HG03097 (cell line): ENCODE results near the gene STT3A.

ENCODE experiments used
- ATAC-seq: cut with Tn5 transposase; IDR thresholded peaks from one replicate; pipeline ENCODE4 v1.9.1; 2021; ENCODE audit not compliant: unreplicated experiment, low FRiP score

STT3A gene

DNA sequence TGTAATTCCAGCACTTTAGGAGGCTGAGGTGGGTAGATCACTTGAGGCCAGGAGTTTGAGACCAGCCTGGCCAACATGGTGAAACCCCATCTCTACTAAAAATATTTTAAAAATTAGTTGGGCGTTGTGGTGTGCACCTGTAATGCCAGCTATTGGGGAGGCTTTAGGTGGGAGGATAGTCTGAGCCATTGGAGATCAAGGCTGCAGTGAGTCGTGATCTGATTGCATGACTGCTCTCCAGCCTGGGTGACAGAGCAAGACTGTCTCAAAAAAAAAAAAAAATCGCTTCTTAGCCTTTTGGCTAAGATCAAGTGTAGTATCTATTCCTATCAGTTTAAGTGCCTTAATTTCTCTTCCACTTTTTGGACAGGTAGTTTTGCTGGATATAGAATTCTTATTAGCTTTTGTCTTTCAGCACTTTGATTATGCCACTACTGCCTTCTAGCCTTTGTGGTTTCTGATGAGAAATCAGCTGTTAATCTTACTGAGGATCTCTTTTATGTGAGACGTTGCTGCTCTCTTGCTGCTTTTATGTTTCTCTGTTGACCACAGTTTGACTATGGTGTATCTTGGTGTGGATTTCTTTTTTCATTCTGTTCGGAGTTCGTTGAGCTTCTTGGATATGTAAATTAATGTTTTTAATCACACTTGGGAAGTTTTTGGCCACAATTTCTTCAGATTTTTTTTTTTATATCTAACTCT, 57.0 kb downstream of the STT3A start:
- no peak for ATAC-seq

DNA sequence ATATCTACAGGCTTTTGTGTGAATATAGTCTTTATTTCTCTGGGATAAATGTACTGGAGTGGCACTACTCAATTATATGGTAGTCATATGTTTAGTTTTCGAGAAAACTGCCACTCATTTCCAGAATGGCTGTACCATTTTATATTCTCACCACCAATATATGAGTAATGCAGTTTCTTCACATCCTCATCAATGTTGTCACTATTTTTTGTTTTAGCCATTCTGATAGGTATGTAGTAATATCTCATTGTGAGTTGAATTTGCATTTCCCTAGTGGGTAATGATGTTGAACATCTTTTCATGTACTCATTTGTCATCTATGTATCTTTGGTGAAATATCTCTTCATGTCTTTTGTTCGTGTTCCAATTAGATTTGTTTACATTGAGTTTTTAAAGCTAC, 70.0 kb downstream of the STT3A start:
- ATAC-seq = no peak

DNA sequence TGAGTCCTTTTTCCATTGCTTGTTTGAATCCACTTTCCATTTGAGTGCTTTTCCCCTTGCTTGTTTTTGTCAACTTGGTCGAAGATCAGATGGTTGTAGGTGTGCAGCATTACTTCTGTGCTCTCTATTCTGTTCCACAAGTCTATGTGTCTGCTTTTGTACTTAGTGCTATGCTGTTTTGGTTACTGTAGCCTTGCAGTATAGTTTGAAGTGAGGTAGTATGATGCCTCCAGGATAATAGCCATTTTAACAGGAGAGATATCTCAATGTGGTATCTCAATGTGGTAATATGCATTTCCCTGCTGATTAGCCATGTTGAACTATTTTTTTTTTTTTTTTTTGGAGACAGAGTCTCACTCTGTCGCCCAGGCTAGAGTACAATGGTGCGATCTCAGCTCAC, 71.3 kb downstream of the STT3A start:
- ATAC-seq = no peak

DNA sequence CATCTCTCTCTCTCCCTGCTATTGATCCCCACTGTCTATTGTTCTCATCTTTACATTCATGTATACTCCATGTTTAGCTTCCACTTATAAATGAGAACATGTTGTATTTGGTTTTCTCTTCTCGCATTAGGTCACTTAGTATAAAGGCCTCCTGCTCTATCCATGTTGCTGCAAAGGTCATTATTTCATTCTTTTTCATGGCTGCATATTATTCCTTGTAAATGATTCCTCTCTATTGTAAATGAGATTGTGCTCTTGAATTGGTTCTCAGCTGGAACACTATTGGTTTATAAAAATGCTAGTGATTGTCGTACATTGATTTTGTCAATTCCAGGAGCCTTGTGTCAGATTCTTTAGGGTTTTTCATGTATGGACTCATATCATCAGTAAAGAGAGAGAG, 74.5 kb downstream of the STT3A start:
- no peak for ATAC-seq

DNA sequence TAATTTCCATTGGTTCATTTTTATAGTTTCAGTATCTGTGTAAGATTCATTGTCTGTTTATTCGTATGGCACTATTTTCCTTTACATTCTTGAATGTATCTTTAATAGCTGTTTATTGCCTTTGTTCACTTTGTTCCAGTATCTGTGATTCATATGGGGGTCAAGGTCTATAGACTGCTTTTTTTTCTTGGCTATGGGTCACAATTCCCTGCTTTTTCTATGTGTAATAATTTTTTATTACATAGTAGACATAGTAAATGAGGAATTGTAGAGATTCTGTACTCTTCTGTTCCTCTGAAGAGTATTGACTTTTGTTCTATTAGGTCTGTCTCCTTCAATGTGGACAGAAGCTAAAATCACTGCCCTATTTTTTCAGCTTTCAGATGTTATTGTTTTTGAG, 77.5 kb downstream of the STT3A start:
- no peak for ATAC-seq

DNA sequence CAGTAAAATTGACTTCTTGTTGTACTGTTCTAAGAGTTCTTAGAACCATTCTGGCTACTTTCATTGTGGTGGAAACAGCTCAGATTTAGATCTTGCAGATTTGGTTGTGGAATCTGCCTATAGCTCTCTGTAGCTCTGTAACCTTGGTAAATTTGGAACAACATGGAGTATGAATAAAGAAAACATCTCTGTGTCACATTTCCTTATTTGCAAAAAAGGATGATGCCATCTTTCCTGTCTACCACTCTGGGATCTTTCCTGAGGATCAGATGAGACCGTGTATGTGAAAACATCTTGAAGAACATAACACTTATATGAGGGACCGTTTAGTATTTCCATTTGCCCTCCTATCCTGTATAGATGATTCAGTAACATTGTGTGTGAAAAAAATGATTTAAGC, 78.9 kb downstream of the STT3A start:
- no peak for ATAC-seq
